KMS-11 (cell line): ENCODE measurements around the gene RDM1.

Experiments
- H2AFZ ChIP-seq: fragments of 200-600 bp; sonication (generic); 2 replicates; pipeline ENCODE4 v1.6.1; 2016; ENCODE audit warnings: antibody characterized with exemption, mixed run types, low read depth
- H3K27ac ChIP-seq: fragments of 200-600 bp; sonication (generic); 2 replicates; pipeline ENCODE4 v1.6.1; 2016; ENCODE audit warnings: mild to moderate bottlenecking, mixed run types
- H3K27me3 ChIP-seq: fragments of 200-600 bp; sonication (generic); 2 replicates; pipeline ENCODE4 v1.6.1; 2017; ENCODE audit warnings: mild to moderate bottlenecking, low read depth, mixed run types, moderate library complexity; ENCODE audit not compliant: insufficient read depth
- H3K36me3 ChIP-seq: fragments of 200-600 bp; sonication (generic); 2 replicates; pipeline ENCODE4 v1.6.1; 2017; ENCODE audit warnings: mild to moderate bottlenecking, mixed run types; ENCODE audit not compliant: insufficient read depth
- H3K4me1 ChIP-seq: fragments of 200-600 bp; sonication (generic); 2 replicates; pipeline ENCODE4 v1.6.1; 2016; ENCODE audit warnings: mild to moderate bottlenecking, low read depth, mixed run types; ENCODE audit not compliant: poor library complexity, severe bottlenecking
- H3K4me2 ChIP-seq: fragments of 200-600 bp; sonication (generic); 2 replicates; pipeline ENCODE4 v1.7.0; 2016; ENCODE audit warnings: mild to moderate bottlenecking, mixed run types
- H3K4me3 ChIP-seq: fragments of 200-600 bp; sonication (generic); IDR thresholded peaks from 2 replicates; pipeline ENCODE4 v1.6.1; 2017; ENCODE audit warnings: low read depth, low read length, mixed read lengths; ENCODE audit not compliant: insufficient read depth
- H3K79me2 ChIP-seq: fragments of 200-600 bp; sonication (generic); 2 replicates; pipeline ENCODE4 v1.6.1; 2016; ENCODE audit warnings: low read depth, mixed run types; ENCODE audit not compliant: insufficient read depth
- H3K9ac ChIP-seq: fragments of 200-600 bp; sonication (generic); 2 replicates; pipeline ENCODE4 v1.6.1; 2016; ENCODE audit warnings: mild to moderate bottlenecking, mixed run types
- H4K20me1 ChIP-seq: fragments of 200-600 bp; sonication (generic); 2 replicates; pipeline ENCODE4 v1.6.1; 2016; ENCODE audit warnings: mild to moderate bottlenecking, mixed run types; ENCODE audit not compliant: insufficient read depth
- CTCF ChIP-seq: fragments of 200-600 bp; sonication (generic); conservative IDR thresholded peaks from 2 replicates; pipeline ENCODE4 v1.6.1; 2017; ENCODE audit warnings: low read depth, mild to moderate bottlenecking, antibody characterized with exemption, low read length, moderate library complexity, mixed read lengths

The RDM1 gene

GRCh38 chr17:35872196-35872980 is 58.2 kb downstream of the RDM1 start:
- no peaks in the 10 kb centered on the region for H3K27me3 ChIP-seq
- H3K4me3 ChIP-seq: no peak overlapping the region
- no peaks in the 10 kb centered on the region for H3K4me1 ChIP-seq
- no peak overlapping the region for H3K27ac ChIP-seq
- H3K4me2 ChIP-seq: no peak overlapping the region
- no peak for TF ChIP-seq CTCF
- no peak overlapping the region for H3K9ac ChIP-seq
- H2AFZ ChIP-seq: no peak overlapping the region
- H3K79me2 ChIP-seq: no peaks in the 10 kb centered on the region
- H4K20me1 ChIP-seq: no peaks in the 10 kb centered on the region
- no peaks in the 10 kb centered on the region for H3K36me3 ChIP-seq

DNA sequence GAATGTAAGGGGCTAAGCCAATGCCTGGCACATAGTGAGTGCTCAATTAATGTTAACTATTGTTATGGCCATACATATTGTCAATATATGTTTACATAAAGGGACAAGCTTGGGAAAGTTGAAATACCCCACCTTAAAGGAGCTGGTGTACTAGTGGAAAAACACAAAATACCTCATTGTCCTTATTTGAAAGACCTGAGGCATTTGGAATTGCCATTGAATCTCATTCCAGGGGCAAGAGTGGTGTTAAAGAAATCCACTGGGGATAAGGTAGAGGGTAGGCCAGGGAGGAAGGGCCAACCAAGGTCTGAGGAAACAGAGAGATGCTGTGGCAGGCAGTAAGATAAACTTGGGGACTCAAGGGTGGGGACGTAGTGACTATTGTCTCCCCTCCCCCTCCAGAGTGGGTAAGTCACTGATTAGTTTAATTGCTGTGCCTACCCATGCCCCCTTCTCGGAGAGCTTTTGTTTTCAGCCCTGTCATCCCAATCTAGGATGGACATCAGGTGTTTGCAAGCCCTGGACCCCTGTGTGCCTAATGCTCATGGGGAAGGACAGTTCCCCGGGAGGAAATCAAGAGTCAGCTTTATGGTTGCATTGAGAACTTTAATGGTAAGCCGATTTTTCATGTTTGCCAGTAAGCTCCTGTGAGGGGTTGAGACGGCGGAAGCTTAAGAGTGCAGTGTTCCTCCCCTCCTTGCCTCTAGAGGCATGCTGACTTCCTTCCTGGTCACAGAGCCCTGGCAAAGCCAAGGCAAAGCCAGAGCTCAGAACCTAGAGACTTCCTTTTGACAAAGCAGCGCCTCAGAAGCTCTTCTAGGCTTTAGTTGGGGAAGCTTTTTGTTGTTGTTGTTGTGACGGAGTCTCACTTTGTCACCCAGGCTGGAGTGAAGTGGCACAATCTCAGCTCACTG is 59.4 kb downstream of the RDM1 start:
- Histone ChIP-seq H3K27me3 (no peaks in the 10 kb centered on the region), H3K79me2 (no peaks in the 10 kb centered on the region), H4K20me1 (no peaks in the 10 kb centered on the region), H3K4me1 (peaks cover 5% of the 10 kb centered on the region), H3K4me2 (no peak overlapping the region), H3K9ac (no peak overlapping the region), H3K36me3 (no peaks in the 10 kb centered on the region), H2AFZ (no peak overlapping the region), H3K27ac (no peak overlapping the region), H3K4me3 (no peak overlapping the region)
- TF ChIP-seq CTCF: no peak

DNA sequence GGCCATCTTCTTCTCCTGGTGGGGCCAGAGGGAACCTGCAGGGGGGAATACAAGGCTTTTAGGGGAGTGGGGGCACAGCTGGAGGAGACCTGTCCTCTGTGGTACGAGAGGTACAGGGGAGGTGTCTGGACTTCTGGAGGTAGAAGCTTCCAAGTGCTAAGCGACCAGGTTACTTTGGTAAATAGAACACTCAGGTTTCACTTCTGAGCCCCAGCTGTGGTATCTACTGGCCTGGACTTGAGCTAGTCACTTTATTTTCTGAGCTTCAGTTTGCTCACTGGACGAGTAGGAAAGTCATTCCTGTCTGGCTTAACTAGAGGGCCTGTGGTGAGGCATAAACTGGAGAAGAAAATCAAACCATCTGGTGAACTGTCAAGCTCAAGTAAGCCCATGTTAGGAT is 61.8 kb downstream of the RDM1 start, which contains the start of gene HEATR9:
Gene HEATR9, minus strand, starts transcription at position 155 of the 400 bp plus-strand sequence. Its CDS starts 149 bp downstream, at position 6.
- Histone ChIP-seq H3K79me2 (no peaks in the 10 kb centered on the region), H2AFZ (no peak within 1 kb of the TSS), H3K27me3 (no peaks in the 10 kb centered on the region), H3K27ac (no peak within 1 kb of the TSS), H3K4me1 (peaks cover 8% of the 10 kb centered on the region), H3K4me3 (no peak within 1 kb of the TSS), H3K36me3 (no peaks in the 10 kb centered on the region), H3K4me2 (no peak within 1 kb of the TSS), H3K9ac (no peak within 1 kb of the TSS), H4K20me1 (no peaks in the 10 kb centered on the region)
- no peak for TF ChIP-seq CTCF
